ENCODE results near the gene IGSF9B.

The IGSF9B gene

GRCh38 chr11:133955081-133955891 lies 1.5 kb downstream of the IGSF9B start:
- no peak for TF ChIP-seq EGR1 (IDR thresholded peaks at IDR 0.05)
- no peak for TF ChIP-seq USF1 (IDR thresholded peaks at IDR 0.05)
- TF ChIP-seq FOXM1 (IDR thresholded peaks at IDR 0.05; ENCODE audit: borderline replicate concordance, low read depth) = no peak
- no peak for TF ChIP-seq MAX (IDR thresholded peaks at IDR 0.05)
- no peak for TF ChIP-seq EP300 (IDR thresholded peaks at IDR 0.05; ENCODE audit: borderline replicate concordance)
- no peak for TF ChIP-seq REST (IDR thresholded peaks at IDR 0.05; ENCODE audit: low read depth)
- TF ChIP-seq NFIC (IDR thresholded peaks at IDR 0.05) = no peak
- TF ChIP-seq CREB1 (IDR thresholded peaks at IDR 0.05; ENCODE audit: low read depth) = no peak
- TF ChIP-seq TAF1 (IDR thresholded peaks at IDR 0.05; ENCODE audit: low read depth) = no peak
- no peak for TF ChIP-seq ZBTB7A (IDR thresholded peaks at IDR 0.05; ENCODE audit: low read depth)
- TF ChIP-seq YY1 (IDR thresholded peaks at IDR 0.05; ENCODE audit: low read depth) = no peak
- no peak for TF ChIP-seq TEAD4 (IDR thresholded peaks at IDR 0.05)
- TF ChIP-seq CEBPB (IDR thresholded peaks at IDR 0.05) = no peak
- no peak for TF ChIP-seq TCF12 (IDR thresholded peaks at IDR 0.05; ENCODE audit: low read depth)

GRCh38 chr11:133953999-133954398 lies 2.8 kb downstream of the IGSF9B start:
- TF ChIP-seq TEAD4 (IDR thresholded peaks at IDR 0.05) (no peak), NFIC (IDR thresholded peaks at IDR 0.05) (no peak), TAF1 (IDR thresholded peaks at IDR 0.05; ENCODE audit: low read depth) (no peak), ZBTB7A (IDR thresholded peaks at IDR 0.05; ENCODE audit: low read depth) (no peak), TCF12 (IDR thresholded peaks at IDR 0.05; ENCODE audit: low read depth) (no peak), YY1 (IDR thresholded peaks at IDR 0.05; ENCODE audit: low read depth) (no peak), CREB1 (IDR thresholded peaks at IDR 0.05; ENCODE audit: low read depth) (no peak), CEBPB (IDR thresholded peaks at IDR 0.05) (no peak), MAX (IDR thresholded peaks at IDR 0.05) (no peak), EP300 (IDR thresholded peaks at IDR 0.05; ENCODE audit: borderline replicate concordance) (no peak), REST (IDR thresholded peaks at IDR 0.05; ENCODE audit: low read depth) (no peak), RAD21 (IDR thresholded peaks at IDR 0.05; ENCODE audit: low read depth) (no peak), USF1 (IDR thresholded peaks at IDR 0.05) (no peak)

GRCh38 chr11:133953547-133953946 lies 3.2 kb downstream of the IGSF9B start:
- TF ChIP-seq ZBTB7A (IDR thresholded peaks at IDR 0.05; ENCODE audit: low read depth) (no peak), CEBPB (IDR thresholded peaks at IDR 0.05) (no peak), FOXM1 (IDR thresholded peaks at IDR 0.05; ENCODE audit: borderline replicate concordance, low read depth) (no peak), YY1 (IDR thresholded peaks at IDR 0.05; ENCODE audit: low read depth) (no peak), CREB1 (IDR thresholded peaks at IDR 0.05; ENCODE audit: low read depth) (no peak), EGR1 (IDR thresholded peaks at IDR 0.05) (no peak), NFIC (IDR thresholded peaks at IDR 0.05) (no peak), USF1 (IDR thresholded peaks at IDR 0.05) (no peak), TAF1 (IDR thresholded peaks at IDR 0.05; ENCODE audit: low read depth) (no peak), REST (IDR thresholded peaks at IDR 0.05; ENCODE audit: low read depth) (no peak), TCF12 (IDR thresholded peaks at IDR 0.05; ENCODE audit: low read depth) (no peak), TEAD4 (IDR thresholded peaks at IDR 0.05) (no peak), RAD21 (IDR thresholded peaks at IDR 0.05; ENCODE audit: low read depth) (no peak), EP300 (IDR thresholded peaks at IDR 0.05; ENCODE audit: borderline replicate concordance) (no peak), MAX (IDR thresholded peaks at IDR 0.05) (no peak)

Data from Ishikawa (cell line).